Activated CD4-positive, CD25-positive, alpha-beta regulatory T cell treated with anti-CD3 and anti-CD28 coated beads, Interleukin-2, amount 50 U/mL, for 72 hours (primary cell): ENCODE data around the gene POP4.

ENCODE experiments used
- DNase-seq: peaks from one replicate; pipeline ENCODE4 v3.0.0; 2021

POP4 gene

DNA sequence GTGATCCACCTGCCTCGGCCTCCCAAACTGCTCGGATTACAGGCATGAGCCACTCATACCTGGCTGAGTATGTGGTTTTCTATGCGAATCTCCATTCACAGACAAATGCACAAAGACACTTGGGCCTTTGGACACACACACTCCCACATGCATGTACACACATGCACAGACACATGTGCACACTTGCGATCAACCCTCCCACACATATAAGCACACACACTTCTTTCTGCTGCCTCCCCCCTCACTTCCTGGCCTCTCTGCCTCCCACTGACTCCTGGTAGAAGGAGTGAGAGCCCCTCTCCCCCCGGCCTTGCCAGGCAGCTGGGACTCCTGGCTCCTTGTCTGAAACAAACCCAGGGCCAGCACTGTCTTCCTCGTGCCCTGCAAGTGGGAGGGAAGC, 29.9 kb downstream of the POP4 start:
- DNase-seq: no peak

DNA sequence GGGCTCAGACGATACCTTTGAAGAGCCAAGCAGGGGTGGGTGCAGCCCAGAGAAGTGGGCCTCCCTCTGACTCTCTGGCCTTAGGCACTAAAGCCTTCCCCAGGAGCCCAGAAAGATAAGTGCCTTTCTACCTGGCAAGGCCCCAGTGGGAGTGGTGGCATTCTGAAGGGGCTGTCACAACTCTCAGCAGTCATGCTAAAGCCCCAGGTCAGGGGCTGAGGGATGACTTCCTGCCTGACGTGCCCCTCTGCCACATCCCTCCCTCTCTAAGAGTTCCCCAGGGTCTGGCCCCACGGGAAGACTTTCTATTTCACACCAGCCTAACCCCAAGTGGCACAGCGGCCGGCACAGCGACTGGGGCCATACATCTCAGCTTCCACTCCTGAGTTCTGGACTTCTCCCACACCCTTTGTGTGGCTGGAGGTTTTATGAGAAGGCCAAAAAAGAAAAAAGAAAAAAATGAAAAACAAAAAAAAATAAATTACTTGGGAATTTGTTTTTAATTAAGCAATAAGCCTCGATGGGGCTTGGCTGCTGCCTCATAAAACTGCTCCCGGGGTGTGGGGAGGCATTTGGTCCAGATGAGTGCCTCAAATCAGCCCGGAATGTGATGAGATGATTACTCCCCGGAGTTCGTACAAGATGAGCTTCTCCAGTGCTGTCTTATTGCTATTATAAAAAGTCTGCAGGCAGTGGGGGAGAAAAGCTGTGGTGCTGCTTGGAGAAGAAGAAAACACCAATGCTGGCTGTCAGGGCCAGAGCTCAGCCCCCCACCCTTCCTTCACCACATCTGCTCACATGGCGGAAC, 30.7 kb downstream of the POP4 start:
- no peak for DNase-seq

DNA sequence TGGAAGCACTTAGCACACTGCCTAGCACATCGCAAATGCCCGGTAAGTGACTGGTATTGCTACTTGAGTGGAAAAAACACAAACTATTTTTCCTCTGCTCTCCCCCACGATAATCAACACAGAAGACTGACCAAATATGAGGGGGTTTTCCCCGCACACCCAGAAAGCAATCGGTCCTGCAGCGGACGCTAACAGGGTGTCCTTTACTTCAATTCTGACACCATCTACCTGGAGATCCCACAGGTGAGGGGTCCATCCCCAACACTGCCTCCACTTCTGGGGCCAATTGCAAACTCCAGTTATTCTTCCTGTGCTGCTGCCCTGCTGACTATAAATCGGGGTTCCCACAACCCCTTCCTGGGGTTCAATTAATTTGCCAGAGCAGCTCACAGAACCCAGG, 33.0 kb downstream of the POP4 start:
- DNase-seq: no peak

DNA sequence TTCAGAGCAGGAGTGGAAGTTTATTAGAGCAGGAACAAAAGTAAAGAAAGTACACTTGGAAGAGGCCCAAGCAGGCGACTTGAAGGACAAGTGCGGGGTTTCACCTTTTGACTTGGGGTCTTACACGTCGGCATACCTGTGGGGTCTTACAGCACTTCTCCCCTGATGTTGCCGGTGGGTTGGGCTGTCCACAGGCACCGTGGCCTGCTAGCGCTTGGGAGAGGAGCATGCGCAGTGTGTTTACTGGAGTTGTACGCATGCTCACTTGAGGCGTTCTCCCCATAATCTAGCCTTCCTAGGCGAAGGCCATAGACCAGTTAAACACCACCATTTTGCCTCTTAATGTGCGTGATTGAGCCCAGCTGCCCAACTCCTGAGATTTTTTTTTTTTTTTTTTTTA, 34.1 kb downstream of the POP4 start:
- DNase-seq: no peak

DNA sequence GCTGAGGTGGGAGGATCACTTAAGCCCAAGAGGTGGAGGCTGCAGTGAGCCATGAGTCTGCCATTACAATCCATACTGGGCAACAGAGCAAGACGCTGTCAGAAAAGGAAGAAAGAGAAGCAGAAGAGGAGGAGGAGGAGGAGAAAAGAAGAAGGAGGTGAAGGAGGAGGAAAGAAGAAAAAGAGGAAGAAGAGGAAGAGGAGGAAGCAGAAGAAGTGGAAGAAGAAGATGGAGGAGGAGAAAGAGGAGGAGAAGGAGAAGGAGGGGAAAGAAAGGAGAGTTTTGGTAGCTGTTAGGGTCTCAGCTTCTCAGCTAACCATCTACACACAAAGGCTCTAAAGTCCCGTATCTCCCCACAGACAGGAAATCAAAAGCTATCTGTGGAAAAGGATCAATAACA, 35.5 kb downstream of the POP4 start:
- DNase-seq: no peak

DNA sequence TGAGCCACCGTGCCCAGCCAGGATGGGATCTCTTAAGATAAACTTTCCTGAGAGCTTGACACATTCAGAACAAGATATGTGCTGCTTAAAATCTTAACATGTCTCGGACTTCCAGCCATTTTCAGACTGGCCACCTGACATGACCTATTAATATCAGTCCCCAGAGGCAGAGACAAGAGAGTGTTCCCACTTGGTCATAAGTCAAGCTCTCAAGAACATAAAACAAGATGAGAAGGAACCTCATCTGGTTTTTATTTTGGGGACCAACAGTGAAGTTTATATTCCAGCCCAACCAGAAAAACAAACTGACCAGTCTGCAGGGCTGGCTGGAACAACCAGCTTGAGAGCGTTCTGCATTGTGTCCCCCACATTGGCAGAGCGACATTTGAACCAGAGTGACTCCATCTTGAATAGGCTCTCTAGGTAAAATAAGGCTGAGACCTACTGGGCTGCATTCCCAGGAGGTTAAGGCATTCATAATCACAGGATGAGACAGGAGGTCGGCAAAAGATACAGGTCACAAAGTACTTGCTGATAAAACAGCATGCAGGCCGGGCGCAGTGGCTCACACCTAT, 37.4 kb downstream of the POP4 start:
- DNase-seq: no peak

DNA sequence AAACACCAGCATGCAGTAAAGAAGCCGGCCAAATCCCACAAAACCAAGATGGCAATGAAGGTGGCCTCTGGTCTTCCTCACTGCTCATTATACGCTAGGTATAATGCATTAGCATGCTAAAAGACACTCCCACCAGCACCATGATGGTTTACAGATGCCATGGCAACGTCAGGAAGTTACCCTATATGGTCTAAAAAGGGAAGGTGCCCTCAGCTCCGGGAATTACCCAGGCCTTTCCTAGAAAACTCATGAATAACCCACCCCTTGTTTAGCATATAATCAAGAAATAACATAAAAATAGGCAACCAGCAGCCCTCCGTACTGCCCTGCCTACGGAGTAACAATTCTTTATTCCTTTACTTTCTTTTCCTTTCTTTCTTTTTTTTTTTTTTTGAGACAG, 38.1 kb downstream of the POP4 start:
- no peak for DNase-seq

DNA sequence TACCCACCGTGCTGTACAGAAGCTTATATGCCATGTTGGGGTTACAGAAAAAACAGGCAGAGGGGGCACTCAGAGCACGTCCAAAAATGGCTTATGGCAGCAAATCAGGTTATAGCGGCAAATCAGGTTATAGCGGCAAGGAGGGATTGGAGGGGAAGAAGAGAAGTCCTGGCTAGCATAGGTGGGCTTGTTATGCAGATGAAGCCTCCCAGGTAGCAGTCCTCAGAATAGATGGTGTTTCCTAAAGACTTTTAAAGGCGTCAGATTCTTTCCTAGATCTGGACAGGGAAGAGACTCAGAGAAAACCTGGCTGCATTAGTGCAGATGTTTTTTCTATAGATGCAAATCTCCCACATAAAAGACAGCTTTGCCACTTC, 39.4 kb downstream of the POP4 start:
- DNase-seq: no peak

DNA sequence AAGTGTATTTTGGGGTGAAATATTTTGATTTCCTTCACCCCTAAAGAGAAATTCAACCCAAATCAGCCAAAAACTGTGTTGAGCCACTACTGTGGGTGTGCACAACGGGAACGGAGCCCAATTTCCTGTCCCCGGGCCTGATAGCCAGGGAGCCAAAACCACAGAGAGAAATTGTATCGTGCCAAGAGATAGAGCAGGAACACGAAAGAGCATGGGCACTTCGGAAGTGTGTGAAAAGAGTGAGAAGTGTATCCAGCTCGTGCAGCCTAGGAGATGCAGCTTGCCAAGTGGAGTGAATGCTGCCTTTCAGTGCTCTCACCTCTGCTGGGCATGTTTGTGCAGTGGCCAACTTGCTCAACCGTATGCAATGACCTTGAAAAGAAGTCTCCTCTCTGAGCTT, 39.8 kb downstream of the POP4 start:
- no peak for DNase-seq

DNA sequence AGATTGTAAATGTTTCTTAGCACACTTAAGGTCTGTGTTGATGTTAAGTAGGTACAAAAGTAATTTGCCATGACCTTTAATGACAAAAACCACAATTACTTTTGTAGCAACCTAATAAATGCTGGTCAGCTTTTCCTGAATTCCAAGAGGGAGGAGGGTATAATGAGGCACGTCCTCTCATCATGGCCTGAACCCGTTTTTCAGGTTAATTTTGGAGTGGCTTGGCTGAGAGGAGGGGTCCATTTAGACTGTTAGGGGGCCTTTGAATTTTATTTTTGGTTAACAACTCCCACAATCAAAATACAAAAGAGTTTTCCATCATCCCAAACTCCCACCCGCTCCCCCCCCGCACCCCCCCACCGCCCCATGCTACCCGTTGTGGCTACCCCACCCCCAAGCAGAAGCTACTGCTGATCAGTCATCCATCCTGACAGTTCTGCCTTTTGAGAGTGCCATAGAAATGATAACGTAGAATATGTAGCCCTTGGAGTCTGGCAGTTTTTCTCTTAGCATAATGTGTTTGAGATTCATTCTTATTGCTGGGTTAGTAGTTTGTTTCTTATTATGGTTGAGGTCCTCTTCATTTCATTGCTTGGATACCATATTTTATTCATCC, 44.8 kb downstream of the POP4 start:
- no peak for DNase-seq

DNA sequence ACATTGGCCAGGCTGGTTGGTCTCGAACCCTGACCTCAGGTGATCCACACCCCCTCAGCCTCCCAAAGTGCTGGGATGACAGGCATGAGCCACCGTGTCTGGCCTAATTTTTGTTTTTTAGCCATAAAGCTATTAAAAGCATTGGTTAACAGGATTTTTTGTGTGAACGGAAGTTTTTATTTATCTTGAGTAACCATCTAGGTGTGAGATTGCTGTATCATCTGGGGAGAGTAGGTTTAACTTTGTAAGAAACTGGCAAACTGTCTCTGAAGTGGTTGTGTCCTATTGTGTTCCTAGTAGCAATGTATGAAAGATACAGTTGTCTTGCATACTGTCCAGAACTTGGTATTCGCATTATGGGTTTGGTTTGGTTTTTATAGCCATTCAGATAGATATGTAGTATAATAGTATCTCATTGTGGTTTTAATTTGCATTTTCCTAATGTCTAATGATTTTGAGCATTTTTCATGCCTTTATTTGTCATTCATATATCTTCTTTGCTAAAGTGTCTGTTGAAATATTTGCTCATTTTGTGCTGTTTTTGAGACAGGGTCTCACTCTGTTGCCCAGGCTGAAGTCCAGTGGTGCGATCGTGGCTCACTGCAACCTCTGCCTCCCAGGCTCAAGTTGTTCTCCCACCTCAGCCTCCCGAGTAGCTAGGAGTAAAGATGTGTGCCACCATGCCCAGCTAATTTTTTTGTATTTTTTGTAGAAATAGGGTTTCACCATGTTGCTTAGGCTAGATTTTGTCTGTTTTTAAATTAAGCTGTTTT, 45.7 kb downstream of the POP4 start:
- no peak for DNase-seq

DNA sequence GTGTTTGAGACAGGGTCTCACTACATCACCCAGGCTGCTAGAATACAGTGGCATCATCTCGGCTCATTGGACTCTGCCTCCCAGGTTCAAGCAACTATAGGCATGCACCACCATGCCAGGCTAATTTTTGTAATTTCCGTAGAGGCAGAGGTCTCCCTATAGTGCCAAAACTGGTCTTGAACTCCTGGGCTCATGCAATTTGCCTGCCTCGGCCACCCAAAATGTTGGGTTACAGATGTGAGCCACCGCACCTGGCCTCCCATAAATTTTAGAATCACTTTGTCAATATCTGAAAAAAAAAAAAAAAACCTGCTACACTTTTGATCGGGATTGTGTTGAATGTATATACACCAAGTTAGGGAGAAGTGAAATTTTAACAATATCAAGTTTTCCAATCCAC, 47.3 kb downstream of the POP4 start:
- no peak for DNase-seq

DNA sequence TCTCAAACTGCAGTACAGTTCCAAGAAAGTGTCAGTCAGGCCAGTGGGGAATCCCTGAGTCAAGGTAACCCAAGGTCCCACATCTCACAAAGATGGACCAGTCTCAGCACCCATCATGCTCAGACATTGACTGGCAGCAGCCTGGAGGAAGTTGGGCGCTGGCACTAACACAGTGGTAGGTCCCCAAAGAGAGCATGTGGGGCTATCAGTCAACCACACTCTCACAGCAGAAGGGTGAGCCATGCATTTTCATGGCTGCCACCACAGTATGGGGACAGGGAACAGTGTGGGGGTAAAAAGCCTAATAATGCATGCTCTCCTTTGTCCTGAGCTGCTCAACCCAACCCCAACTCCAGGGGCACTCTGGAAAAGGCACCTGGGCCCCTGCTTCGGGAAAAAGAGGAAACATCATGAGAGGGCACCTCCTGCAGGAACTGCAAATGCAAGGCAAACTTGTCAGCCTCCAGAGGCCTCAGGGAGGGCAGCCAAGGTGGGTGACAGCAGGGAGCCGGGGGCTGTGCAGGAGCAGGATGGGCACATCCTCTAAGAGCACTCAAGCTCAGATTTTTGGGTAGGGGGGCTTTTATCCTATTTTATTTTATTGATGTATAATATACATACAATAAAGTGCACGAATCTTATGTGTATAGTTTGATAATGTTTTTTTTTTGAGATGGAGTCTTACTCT, 49.7 kb downstream of the POP4 start:
- DNase-seq: no peak

DNA sequence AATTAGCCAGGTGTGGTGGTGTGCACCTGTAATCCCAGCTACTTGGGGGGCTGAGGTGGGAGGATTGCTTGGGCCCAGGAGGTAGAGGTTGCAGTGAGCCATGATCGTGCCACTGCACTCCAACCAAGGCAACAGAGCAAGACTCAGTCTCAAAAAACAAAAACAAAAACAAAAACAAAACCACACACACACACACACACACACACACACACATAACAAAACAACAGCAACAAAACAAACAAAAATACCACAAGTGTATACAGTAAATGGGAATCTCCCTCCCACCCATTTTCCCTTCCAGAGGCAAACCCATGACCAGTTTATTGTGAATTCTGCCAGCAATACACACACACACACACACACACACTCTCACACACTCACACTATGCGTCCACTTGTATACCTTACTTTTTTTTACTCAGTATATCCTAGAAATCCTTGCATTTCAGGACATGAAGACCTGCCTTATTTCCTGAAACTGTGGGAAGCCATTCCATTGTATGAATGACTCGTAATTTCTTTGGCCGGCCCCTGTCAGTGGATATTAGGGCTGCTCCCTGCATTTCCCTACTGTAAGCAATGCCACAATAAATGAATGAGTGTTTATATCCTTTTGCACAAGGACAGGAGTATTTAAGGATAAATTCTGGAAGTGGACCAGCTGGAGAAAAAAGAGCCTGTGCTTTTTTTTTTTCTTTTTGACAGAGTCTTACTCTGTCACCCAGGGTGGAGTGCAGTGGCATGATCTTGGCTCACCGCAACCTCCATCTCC, 52.3 kb downstream of the POP4 start:
- DNase-seq: no peak

DNA sequence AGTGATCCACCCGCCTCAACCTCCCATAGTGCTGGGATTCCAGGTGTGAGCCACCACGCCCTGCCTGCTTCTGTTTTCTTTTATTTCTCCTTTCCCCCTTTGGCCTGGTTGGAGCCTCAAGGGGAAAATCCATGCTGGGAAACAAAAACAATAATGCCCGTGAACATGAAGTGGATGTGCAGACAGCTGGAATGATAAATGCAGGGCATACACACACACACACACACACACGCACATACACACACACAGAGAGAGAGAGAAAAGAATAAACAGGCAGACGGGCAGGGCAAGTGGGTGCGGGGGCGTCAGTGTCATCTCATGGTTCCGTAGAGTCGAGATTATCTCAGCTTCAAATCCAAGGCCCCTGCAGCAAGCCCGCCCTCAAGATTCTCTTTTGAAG, 54.8 kb downstream of the POP4 start:
- DNase-seq: no peak

DNA sequence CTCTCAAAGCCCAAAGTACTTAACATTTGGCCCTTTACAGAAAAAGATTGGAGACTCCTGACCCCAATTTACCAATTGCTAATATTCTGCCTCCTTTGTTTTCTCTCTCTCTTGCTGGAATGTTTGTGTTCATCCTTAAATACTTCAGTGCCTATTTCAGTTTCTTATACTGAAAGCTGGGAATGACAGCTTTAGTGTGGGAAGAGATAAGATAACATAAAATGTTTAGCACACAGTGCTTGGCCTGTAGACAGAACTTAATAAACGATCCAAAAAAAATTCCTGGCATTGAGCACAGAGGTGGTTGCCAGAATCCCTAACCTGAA, 56.2 kb downstream of the POP4 start:
- no peak for DNase-seq

DNA sequence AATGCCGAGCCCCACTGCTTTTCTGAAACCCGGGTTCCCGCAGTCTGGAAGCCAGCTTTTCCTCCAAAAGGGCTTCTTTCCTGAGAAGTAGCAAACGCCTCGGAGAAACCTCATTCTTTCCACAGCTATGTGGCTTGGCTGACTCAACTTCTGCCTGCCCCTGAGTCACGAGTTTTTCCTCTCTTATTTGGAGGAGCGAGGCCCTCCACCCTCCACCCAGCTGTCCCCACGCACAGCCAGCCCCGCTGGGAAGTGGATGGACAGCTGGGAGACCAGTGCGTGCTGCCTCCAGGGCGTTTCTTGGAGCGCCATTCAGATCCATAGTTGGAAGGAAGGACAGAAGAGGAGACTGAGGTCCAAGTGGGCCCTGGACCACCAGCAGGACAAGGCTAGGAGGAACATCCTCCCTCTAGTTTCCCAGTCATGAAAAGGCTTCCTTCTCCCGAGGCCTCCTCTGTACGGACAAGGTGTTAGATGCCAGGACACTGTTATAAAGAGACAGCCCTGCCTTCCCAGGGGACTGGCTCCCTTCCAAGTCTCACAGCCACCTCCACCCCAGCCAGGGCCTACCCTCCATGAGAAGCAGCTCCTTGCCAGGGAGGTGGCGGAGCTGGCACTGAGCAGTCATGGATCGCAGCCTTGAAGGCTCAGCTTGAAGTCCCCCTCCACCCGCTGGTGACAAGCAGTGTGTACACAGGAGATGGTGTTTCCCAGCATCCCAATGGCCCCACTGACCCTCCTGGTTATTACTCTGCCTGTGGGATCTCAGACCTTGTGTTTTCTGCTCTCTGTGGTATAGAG, 56.7 kb downstream of the POP4 start:
- DNase-seq: no peak

DNA sequence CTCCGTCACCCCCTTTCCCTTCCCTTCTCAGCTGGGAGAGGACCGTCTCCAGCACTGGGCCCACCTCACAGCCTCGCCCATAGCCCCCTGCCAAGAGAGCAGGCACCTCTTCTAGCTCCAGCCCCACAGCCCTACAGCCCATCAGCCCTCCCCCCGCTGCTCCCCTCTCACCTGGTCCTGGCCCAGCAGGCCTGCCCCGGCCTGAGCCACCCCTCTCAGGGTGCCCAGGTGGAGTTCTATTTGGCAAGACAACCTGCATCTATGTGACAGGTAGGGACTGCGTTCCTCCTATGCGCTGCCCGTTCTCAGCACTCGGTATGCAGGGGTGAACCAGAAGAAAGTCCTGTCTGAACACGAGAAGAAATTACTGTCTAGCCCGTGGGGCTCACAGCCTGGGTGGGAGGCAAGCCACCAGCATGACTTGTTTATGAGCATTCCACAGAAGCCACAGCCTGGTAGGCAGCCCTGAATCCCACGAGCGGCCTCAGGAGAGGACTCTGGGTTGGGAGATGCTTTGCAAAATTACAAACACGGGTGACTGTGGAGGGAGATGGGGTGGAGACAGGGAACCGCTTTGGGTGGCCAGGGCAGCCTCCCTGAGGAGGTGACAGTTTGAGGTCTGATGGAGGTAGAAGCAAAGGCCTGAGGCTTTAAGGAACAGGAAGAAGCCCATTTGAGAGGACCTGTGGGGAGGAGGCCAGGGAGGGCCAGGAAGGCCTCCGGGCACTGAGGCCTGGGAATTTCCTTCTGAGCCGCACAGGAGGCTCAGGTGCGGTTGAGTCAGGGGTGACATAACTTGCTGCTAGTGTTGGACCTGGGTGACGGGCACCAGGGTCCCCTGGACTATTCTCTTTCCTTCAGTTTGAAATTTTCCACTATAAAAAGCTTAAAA, 58.0 kb downstream of the POP4 start:
- DNase-seq: no peak

DNA sequence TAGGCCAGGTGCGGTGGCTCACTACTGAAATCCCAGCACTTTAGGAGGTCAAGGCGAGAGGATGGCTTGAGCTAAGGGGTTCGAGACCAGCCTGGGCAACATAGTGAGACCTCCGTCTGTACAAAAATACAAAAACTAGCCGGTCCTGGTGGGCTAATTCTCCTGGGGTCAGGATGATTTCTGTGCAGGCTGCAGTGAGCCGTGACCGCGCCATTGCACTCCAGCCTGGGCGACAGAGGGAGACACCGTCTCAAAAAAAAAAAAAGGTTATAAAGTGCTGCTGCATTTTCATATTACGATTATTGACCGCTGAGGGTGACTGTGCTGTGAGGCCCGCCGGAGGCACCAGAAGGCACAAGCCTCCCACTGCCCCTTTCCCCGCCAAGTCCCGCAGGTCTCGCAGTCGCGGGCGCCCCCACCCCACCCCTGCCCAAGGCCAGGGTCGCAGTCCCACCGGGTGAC, 58.7 kb downstream of the POP4 start:
- DNase-seq: no peak

DNA sequence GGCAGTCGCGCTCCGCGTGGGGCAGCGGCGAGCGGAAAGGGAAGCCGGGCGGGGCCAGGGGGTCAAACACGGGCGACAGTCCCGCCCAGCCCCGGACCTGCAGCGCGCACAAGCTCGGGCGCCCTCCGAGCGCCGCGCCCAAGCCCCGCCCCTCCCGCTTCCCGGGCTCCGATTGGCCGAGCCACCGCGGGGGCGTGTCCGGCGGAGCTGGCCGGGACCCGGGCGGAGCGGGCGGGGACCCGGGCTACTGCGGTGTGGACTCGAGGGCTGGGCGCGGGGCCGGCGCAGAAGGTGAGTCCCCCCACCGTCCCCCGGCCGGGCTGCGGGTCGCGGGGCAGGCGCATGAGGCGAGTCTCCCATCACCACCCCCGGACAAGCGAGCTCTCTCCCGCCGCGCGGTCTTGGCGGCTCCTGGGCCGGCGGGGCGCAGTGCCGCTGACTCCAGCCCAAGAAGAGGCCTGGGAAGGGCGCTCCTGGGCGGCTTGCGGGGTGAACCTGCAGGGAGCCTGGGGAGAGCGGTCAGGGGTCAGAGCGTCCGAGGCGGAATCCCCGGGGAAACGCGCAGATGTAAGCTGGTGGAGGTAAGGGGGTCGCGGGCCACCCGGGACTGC, 59.2 kb downstream of the POP4 start, which contains the start of gene PLEKHF1:
PLEKHF1 (plus strand) TSS at position 247 of the 611 bp plus-strand sequence. CDS start 8,379 bp downstream, outside the sequence.
- DNase-seq: peak; percentile 94
